Skin epidermis (tissue), 12 donors: ENCODE measurements around the gene CLTCL1.
A peak's percentile ranks its signal among the peaks of the same experiment; 100 is the strongest.

ENCODE experiments used
- H3K27ac ChIP-seq, 21 experiments: fragments of 200-600 bp; sonication (generic) in 11 of 21; one replicate each; pipeline ENCODE4 v1.5.0; 2020; ENCODE audit warnings: mild to moderate bottlenecking in 3 of 21, inconsistent platforms in 2 of 21, moderate library complexity in 2 of 21
- H3K4me3 ChIP-seq, 7 experiments: fragments of 200-600 bp; sonication (generic) in 2 of 7; one replicate each; pipeline ENCODE4 v1.5.0; 2020; ENCODE audit warnings: inconsistent platforms in 2 of 7, mild to moderate bottlenecking in 2 of 7, moderate library complexity in 1 of 7

The CLTCL1 gene

DNA sequence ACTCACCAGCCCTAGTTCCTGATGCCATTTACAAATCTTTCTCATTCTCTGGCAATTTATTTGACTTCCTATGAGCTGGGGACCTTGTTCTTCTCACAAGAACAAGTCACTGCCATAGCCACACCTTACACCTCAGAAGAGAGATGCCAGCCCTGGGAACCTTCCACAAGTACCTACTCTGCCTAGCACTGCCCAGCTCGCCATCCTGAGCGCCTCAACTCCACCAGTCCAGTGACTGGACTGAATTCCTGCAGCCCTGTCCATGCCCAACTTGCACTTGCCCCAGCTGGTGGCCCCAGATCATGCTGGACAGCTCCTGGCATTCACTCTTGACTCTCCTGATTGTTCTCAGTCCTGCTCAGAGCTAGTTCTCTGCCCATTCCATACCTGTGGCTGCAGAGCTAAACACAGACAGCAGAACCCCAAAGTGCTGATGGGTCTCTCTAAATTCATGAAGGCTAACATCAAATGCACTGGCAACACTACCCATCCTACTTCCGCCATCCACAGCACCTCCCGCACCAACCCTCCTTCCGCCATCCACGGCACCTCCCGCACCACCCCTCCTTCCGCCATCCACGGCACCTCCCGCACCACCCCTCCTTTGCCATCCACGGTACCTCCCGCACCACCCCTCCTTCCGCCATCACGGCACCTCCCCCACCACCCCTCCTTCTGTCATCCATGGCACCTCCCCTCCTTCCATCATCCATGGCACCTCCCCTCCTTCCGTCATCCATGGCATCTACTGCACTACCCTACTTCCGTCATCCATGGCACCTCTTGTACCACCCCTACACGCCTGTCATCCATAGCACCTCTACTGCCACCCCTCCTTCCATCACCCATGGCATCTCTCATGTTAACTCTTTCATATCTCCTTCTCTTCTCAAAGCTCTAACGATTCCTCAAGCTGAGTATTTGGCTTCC, 89.4 kb downstream of the CLTCL1 start:
- no peak overlapping the region for H3K27ac ChIP-seq
- H3K4me3 ChIP-seq = no peak overlapping the region

DNA sequence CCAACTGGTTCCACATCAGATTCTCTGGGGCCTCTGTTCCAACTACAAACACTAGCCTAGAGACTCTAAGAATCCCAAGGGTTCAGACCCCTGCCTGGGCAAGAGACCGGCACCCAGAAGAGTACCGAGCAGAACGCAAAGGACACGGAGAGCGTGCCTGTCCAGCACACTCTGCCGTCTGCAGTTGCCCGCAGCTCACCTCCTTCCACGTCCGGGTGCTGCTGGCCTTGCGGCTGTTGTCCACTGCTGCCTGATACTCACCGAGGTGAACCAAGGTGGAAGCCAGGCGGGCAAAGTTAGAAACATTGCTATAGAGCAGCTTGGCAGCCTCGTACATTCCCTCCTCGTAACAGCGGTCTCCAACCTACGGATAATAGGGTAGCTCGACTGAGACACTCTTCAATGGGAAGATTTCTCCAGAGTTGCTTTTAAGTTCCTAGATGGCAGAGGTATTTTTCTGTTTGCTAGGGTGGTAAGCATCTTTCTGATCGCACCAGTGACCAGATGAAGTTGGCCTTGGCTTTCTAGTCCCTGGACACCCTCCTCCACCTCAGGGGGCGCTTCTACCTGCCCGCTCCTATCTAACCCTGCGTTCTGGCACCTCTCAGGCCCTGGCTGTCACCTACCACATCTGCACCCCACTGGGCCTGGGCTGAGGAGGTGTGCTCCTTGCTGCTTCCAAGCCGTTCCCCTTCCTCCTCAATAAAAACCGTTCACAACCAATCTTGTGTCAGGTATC, 90.2 kb downstream of the CLTCL1 start:
- H3K4me3 ChIP-seq = no peak overlapping the region
- no peak overlapping the region for H3K27ac ChIP-seq

DNA sequence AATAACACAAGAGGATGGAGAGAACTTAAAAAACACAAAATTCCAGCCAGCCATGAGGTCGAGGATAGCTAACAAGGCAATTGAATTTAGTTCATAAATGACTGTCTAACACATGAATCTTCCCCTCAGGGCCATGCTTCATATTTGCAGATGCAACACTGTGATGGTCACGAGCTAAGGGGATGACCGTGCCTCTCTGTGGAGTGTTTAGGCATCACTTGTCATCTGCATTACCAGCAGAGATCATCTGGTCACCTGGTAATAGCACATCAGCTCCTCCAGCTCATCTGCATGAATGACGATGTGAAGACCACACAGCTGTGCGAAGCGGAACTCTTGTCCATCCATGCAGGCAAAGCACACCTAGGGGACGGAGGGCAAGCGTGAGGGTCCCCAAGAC, 92.0 kb downstream of the CLTCL1 start:
- Histone ChIP-seq H3K27ac (no peak overlapping the region), H3K4me3 (no peak overlapping the region)

DNA sequence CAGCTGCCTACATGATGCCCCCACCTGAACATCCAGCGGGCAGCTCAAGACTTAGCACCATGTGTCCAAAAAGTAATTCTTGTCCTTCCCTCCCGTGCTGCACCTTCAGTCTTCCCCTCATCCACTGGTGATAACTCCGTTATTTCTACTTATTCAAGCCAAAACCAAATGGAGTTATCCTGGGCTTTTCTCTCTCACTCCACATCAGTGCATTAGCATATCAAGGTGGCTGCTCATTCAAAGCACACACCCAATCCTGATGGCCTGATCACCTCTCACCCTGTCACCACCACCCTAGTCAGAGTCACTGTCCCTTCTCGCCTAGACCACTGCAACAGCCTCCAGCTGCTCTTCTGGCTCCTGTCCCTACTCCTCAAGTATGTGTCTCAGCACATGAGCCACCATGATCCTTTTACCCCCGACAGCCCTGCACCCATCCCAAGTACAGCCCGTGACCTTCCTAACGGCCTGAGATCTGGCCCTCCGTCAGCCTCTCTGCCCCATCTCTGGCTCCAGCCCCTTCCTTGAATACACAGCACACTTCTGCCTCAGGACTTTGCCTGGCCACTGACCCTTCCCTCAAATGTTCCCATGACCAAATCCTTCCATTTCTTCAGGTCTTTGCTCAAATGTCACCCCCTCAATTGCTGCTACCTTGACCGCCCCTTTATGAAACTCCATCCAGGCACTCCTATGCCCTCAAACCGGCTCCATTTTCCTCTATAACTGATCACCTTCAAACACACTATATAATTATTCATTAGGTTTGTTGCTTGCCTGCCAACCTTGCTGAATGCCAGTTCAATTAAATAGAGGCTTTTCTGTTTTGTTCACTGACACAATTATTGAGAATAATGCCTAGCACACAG, 93.3 kb downstream of the CLTCL1 start:
- Histone ChIP-seq H3K4me3 (no peak overlapping the region), H3K27ac (no peak overlapping the region)

DNA sequence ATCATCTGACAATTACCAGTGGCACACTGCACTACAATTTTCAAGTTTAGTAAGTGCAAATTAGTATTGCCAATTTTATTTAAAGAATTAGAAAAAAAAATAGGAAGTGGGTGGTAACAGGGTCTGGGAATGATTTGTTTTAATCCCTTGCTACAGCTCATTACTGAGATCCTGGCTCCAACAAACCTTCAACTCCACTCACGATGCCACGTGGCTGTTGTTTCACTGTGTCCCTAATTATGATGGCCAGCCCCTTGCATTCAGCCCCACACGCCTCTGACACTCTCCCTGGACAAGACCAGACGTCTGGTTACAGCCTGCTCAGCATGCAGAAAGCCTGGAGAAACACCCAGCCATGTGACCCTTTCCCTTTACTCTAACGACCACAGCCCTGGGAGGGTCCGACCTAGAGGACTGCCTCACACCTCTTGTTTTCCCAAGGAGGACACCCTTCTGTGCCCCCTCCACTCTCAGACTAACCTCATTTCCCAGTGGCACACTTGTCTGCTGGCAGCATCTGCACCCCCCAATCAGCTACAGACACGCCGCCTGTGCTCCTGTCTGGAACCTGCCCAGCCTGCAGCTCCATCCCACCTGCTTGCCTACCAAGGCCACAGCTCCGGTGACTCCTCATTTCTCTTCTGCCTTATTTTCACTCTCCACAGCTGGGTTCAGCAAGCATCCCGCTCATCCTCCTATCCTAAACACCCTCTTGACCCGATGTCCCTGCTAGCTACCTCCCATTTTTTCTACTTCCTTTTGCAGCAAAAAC, 94.5 kb downstream of the CLTCL1 start:
- Histone ChIP-seq H3K4me3 (no peak overlapping the region), H3K27ac (no peak overlapping the region)

DNA sequence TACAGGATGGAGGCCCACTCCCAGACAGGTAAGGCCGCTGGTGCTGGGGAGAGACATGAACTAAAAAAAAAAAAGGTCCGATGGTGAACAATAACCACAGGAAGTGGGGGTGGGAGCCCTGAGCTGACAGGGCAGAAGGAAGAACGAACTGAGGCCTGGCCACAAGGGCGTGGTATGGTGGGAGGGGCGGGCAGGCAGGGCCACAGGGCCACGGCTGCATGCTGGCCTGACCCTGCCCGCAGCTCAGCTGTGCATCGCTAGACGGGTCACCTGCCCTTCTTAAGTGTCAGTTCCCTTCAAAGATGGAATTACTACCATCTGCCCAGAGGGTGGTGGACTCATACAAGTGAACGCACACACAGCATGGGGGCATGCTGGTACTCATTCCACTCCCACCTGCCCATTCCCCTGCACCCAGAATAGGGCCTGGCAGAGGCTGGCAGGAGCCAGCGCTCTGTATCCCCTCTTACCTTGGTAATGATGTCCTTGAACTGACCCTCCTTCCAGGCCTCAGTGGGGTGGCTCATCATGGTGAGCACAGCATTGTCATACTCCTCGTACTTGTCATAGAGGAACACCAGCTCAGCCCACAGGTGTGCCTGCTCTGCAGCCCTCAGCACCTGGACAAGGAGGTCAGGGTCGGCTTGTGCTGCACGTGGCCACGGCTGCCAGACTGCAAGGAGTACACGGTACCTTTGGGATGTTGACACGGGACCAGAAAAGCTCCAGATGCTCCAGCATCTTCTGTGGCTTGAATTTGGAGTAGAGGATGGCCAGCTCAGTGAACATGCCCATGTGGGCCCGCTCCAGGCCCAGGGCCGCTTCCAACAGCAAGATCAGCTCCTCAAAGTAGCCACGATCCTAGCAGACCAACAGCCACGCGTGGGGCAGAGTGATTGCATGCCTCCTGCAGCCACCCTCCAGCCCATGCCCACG, 95.5 kb downstream of the CLTCL1 start:
- H3K4me3 ChIP-seq = no peak overlapping the region
- H3K27ac ChIP-seq = no peak overlapping the region

DNA sequence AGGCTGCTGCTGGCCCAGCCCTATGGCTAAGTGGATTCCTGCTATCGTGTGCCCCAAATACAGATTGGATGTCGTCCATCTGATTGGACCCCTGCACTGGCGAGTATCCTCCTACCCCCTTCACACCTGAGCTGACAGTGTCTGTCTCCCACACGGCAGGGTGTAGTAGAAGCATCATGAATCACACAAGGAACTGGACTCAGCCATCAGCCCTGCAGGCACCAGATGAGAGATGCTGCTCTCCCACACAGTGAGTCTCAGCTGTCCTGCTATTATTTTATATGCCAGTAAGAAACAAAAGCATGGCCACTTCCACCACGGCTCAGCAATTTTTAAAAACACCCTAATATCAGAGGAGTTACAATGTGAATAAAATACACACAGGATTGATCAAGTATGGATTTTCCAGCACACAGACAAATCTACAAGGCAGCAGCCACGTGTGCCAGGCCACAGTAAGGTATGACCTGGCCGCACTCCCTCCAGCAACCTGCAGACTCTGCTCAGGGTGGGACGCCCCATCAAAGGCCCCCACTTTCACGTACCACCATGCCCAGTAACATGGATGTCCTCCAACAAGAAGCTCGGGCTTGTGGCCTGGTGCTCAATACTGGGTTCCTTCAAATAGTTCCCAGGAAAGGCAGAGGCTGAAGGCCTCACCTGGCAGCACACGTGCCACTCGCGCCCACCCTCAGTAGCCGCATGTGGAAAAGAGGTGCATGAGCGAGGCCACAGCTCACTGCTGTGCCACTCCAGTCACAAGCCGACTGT, 96.6 kb downstream of the CLTCL1 start:
- no peak overlapping the region for H3K4me3 ChIP-seq
- H3K27ac ChIP-seq = no peak overlapping the region

DNA sequence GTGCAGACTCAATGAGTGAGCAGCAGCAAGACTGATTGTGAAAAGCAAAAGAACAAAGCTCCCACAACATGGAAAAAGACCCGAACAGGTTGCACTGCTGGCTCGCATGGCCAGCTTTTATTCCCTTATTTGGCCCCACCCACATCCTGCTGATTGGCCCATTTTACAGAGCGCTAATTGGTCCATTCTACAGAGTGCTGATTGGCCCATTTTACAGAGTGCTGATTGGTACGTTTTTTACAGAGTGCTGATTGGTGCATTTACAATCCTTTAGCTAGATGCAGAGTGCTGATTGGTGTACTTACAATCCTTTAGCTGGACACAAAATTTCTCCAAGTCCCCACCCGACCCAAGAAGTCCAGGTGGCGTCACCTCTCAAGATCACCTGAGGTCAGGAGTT, 97.6 kb downstream of the CLTCL1 start:
- Histone ChIP-seq H3K4me3 (no peak overlapping the region), H3K27ac (no peak overlapping the region)

DNA sequence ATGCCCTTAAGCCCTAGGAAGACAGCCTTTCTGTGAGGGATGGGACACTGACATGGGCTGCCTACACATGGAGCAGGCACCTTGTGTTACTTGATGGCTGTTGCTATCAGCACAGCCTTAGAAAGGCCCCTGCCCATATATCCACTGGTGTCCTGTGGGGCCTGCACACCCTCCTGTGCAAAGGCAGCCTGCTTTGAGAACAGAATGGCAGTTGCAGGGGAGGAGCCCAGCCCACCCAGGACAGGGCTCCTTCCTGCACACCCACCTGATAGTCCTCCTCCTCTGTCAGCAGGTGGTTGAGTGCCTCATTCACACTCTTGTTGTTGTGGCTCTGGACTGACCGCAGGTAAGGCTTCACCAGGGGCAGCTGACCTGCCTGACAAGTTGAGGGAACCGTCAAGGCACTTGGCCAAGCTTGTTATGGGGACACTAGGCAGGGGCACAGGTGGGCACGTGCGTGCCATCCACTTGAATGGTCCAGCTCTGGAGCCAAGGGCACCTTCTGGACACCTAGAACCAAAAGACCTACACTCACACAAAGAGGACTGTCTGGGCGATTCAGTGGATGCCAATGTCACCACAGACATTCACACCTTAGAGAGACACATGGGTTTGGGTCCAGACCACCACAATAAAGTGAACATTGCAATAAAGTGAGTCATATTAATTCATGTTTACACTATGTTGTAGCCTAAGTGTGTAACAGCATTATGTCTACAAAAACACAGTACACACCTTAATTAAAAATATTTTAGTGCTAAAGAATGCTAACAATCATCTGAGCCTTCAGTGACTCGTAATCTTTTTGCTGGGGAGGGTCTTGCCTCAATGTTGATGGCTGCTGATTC, 103.6 kb downstream of the CLTCL1 start:
- Histone ChIP-seq H3K4me3 (no peak overlapping the region), H3K27ac (no peak overlapping the region)

DNA sequence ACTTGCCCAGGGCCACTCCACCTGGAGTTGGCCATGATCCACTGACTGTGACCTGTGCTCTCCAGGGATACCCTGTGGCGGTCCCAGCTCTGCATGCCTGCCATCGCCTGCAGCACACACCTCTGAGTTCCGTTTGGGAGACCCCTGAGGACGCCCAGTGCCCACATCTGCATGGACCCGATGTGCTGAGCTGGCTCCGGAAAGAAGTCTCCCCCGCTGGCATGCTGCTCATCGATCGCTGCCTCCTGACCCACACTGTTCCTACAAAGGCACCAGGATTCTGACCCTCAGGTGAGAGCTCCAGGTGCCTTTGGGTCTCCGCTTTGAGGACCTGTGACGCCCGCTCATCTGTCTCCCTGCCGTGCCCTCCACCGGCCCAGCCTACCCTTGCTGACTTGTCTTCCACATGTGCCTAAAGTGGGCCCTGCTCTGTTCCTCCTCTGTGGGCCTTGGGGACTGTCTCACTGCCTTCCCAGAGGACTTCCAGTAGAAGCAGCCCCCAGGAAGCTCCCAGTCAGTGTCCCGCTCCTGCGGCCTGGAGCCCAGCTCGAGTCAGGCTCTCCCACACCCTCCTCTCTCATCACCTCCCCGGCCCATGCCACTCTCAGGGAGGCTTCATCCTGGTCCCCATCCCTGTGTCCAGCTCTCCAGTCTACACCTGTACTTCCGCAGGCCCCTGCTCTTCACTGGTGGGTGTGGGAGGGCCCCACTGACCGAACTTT, 107.1 kb downstream of the CLTCL1 start:
- peak overlapping the region in 1 of 21 experiments; percentile 26 for H3K27ac ChIP-seq

DNA sequence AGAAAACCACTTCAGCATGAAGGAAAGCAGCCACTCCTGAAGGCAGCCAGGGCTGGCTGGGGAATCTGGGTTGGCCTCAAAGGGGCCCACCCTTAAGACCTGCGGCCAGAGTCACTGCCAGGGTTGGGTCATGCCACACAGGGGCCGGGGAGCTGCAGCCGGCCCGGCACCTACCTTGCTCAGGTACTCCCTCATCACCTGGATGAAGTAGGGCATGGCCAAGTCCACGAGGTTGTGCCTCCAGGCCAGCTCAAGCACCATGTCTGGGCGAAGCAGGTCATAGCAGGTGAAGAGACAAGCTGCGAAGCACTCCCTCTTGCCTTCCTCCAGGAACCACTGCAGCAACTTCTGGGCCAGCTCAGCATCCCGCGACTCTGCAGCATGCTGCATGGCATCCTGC, 108.3 kb downstream of the CLTCL1 start:
- no peak overlapping the region for H3K27ac ChIP-seq
- H3K4me3 ChIP-seq = no peak overlapping the region

More for the DNA sequence above, 107.1 kb downstream of the CLTCL1 start:
- H3K4me3 ChIP-seq = no peak overlapping the region

DNA sequence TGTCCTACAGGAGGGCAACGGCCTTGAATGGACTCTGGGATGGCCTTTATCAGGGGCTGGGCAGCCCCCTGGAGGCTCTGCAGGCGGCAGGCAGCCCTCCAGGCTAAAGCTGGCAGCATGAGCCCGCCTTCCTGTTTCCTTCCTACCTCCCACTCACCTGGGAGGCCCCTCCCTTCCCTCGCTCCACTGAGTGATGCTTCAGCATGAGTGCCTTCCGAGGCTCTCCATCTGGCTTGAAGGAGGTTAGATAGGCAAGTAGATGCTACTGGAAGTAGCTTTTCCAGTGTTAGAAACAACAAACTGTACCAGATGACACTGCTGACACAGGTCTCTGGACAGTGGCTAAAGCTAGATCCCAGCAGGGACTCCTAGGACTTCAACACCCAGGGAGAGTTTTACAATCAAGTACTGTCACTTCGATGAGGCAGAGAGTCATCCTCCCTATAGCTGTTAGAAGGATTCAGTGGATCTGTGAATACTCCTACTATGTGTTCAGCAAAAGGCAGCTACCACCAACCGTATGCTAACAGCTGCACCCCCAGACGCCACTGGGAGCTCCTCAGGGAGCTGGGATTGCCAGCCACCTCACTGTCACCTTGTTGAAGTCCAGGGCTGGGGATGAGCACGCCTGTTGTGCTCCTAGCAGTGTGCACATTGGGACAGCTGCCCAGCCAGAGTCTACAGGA, 108.9 kb downstream of the CLTCL1 start:
- H3K27ac ChIP-seq = no peak overlapping the region
- no peak overlapping the region for H3K4me3 ChIP-seq

DNA sequence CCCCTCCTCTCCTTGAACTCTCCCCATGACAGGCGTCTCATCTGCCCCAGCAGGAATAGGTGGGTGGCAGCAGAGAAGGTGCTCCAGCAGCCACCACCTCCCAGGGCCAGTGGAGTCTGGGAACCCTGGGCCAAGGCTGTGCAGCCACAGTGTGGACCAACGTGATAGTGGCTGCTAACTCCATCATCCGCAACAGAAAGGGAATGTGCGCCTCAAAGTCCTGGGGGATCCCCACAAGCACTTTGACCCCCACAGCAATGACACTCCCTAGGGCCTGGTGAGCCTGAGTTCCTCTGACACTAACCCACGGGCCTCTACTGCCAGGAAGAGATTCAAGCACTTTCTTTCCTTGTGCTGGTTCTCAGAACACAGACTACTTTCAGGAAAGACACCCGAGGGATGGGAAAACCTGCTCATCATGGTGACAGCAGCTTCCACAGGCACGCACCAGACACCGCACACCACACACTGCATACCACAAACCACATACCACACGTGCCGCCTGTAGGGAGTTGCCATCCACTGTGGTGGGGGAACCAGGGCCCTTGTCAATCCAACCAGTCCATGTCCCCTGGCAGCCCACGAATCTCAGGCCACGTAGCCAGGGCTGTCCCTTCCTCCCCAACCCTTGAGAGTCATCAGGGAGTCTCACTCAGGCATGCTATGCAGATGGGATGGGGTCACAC, 109.6 kb downstream of the CLTCL1 start:
- H3K4me3 ChIP-seq = no peak overlapping the region
- no peak overlapping the region for H3K27ac ChIP-seq

DNA sequence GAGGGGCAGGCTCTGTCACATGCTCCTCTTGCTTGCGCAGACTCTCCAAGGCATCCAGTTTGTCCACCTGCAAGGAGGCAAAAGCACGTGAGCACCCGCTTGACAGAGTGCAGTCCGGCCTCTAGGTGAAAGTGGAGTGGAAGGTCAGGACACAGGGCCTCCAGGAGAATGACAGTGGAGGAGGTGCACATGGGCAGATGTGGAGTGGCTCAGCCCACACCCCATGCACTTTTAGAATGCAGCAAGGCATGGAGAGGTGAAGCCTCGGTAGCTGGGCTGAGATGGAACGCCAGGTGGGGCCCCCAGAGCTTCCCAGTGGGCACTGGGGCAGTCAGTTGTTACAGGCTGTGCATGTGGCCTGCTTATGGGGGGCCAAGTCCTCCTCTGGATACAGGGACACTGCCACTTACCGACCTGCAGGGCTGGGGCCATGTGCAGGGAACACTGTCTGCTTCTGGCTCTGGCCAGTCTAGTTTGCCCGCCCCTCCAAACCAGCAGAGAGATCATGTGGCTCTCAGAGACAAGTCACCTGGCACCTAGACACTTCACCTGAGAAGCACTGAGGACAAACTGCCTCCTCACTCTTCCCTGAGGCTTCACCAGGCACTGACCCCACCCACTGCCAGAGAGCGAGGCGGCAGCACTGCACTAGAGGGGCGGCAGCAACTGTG, 110.6 kb downstream of the CLTCL1 start:
- H3K27ac ChIP-seq = peak overlapping the region in 1 of 21 experiments; percentile 2
- no peak overlapping the region for H3K4me3 ChIP-seq
